ENCODE data around the gene OR2C3. TPM values are rescaled to one million over a fixed set of nuclear protein-coding genes. Genes with fewer than 3 reads are reported as not detected.
"Not testable (repeated sequence)": the region's sequence is repeated elsewhere in the genome, so short reads cannot be mapped to it uniquely, and the experiment has no call there.

OR2C3 gene
- total RNA-seq, 5 donors from 2014 or later (not counting 1 experiment from before 2014, with no cell fraction given) = not detected

DNA sequence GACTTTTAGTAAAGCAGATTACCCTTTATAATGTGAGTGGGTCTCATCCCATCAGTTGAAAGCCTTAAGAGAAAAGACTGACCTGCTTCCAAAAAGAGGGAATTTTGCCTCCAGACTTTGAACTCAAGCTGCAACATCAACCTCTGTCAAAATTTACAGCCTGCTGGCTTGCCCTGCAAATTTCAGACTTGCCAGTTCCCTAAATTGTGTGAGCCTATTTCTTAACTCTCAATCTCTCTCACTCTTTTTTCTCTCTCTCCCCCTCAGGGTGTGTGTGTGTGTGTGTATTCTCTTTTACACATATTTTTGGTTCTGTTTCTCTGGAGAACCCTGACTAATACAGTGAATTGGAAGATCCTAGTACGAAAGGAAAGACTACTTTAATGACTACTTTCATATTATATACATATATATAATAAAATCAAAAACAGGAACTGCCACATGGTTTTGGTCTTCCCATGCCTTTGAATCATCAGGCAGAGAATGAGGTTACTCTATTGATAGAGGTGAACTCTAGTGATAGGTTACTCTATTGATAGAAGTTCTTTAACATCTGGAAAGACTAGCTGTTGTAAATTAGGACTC is 6.4 kb downstream of the OR2C3 start:
- Histone ChIP-seq H3K27me3 (replicated peaks in 1 of 2; ENCODE audit: control insufficient read depth in 2 of 2, extremely low read depth in 1 of 2, insufficient read depth in 2 of 2, low read length in 1 of 2) (no peaks in the 10 kb centered on the region), H3K4me3 (ENCODE audit: control insufficient read depth in 1 of 2, extremely low read depth in 1 of 2, low read length in 1 of 2) (no peak overlapping the region), H3K27ac (ENCODE audit: low read length) (no peak overlapping the region), H3K4me1 (ENCODE audit: control insufficient read depth in 1 of 2, extremely low read depth in 1 of 2, insufficient read depth in 2 of 2, low read length in 2 of 2) (no peaks in the 10 kb centered on the region), H3K9me3 (no peaks in the 10 kb centered on the region), H3K36me3 (ENCODE audit: control insufficient read depth in 2 of 2, extremely low read depth in 1 of 2, insufficient read depth in 1 of 2, low read length in 1 of 2) (no peaks in the 10 kb centered on the region)
- WGBS (ENCODE audit: insufficient coverage) = no CpG with 5 or more reads among the region's 1 CpG
- CTCF ChIA-PET = no interaction called here
- peaks cover 19% of the 10 kb centered on the region in 2 donors for H3K27me3 Mint-ChIP-seq
- no peak for ATAC-seq (replicated peaks in 1 of 4)
- no peaks in the 10 kb centered on the region for H3K9me3 Mint-ChIP-seq
- H3K27ac Mint-ChIP-seq = no peak overlapping the region
- POLR2A ChIA-PET = no interaction called here
- no peaks in the 10 kb centered on the region for H3K36me3 Mint-ChIP-seq
- no peak overlapping the region for H3K4me3 Mint-ChIP-seq
- H3K4me1 Mint-ChIP-seq = no peaks in the 10 kb centered on the region
- DNase-seq = no peak

GRCh38 chr1:247528812-247529474 is 7.3 kb downstream of the OR2C3 start:
- no CpG with 5 or more reads among the region's 2 CpGs for WGBS (ENCODE audit: insufficient coverage)
- H3K9me3 Mint-ChIP-seq = no peaks in the 10 kb centered on the region

DNA sequence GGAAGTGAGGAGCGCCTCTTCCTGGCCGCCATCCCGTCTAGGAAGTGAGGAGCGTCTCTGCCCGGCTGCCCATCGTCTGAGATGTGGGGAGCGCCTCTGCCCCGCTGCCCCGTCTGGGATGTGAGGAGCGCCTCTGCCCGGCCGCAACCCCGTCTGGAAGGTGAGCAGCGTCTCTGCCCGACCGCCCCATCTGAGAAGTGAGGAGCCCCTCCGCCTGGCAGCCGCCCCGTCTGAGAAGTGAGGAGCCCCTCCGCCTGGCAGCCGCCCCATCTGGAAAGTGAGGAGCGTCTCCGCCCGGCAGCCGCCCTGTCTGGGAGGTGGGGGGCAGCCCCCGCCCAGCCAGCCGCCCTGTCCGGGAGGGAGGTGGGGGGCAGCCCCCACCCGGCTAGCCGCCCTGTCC is 14.4 kb downstream of the OR2C3 start:
- H3K9me3 Mint-ChIP-seq; H3K4me1 Mint-ChIP-seq; H3K27ac ChIP-seq (ENCODE audit: low read length); H3K36me3 Mint-ChIP-seq; H3K36me3 ChIP-seq (ENCODE audit: control insufficient read depth in 2 of 2, extremely low read depth in 1 of 2, insufficient read depth in 1 of 2, low read length in 1 of 2); H3K4me3 Mint-ChIP-seq; CTCF ChIA-PET; H3K9me3 ChIP-seq; H3K4me1 ChIP-seq (ENCODE audit: control insufficient read depth in 1 of 2, extremely low read depth in 1 of 2, insufficient read depth in 2 of 2, low read length in 2 of 2); ATAC-seq (replicated peaks in 1 of 4); DNase-seq; H3K4me3 ChIP-seq (ENCODE audit: control insufficient read depth in 1 of 2, extremely low read depth in 1 of 2, low read length in 1 of 2); H3K27ac Mint-ChIP-seq; POLR2A ChIA-PET: not testable (repeated sequence)
- 90% methylated on average over 12 of the region's 30 CpGs for WGBS (ENCODE audit: insufficient coverage)
- peaks cover 11 to 13% of the 10 kb centered on the region in 2 donors for H3K27me3 Mint-ChIP-seq
- peaks cover 0 to 12% of the 10 kb centered on the region in 2 experiments for H3K27me3 ChIP-seq (replicated peaks in 1 of 2; ENCODE audit: control insufficient read depth in 2 of 2, extremely low read depth in 1 of 2, insufficient read depth in 2 of 2, low read length in 1 of 2)

More at GRCh38 chr1:247528812-247529474, 7.3 kb downstream of the OR2C3 start:
- H3K4me3 Mint-ChIP-seq = no peak overlapping the region
- Histone ChIP-seq H3K27me3 (replicated peaks in 1 of 2; ENCODE audit: control insufficient read depth in 2 of 2, extremely low read depth in 1 of 2, insufficient read depth in 2 of 2, low read length in 1 of 2) (no peaks in the 10 kb centered on the region), H3K4me1 (ENCODE audit: control insufficient read depth in 1 of 2, extremely low read depth in 1 of 2, insufficient read depth in 2 of 2, low read length in 2 of 2) (no peaks in the 10 kb centered on the region), H3K9me3 (no peaks in the 10 kb centered on the region), H3K27ac (ENCODE audit: low read length) (no peak overlapping the region), H3K4me3 (ENCODE audit: control insufficient read depth in 1 of 2, extremely low read depth in 1 of 2, low read length in 1 of 2) (no peak overlapping the region), H3K36me3 (ENCODE audit: control insufficient read depth in 2 of 2, extremely low read depth in 1 of 2, insufficient read depth in 1 of 2, low read length in 1 of 2) (no peaks in the 10 kb centered on the region)
- no peak for ATAC-seq (replicated peaks in 1 of 4)
- H3K27me3 Mint-ChIP-seq = peaks cover 22 to 23% of the 10 kb centered on the region in 2 donors
- no peaks in the 10 kb centered on the region for H3K36me3 Mint-ChIP-seq
- CTCF ChIA-PET = no interaction called here
- no peaks in the 10 kb centered on the region for H3K4me1 Mint-ChIP-seq
- POLR2A ChIA-PET = no interaction called here
- no peak for DNase-seq
- H3K27ac Mint-ChIP-seq = no peak overlapping the region

- Histone ChIP-seq H3K27me3 (replicated peaks in 1 of 2; ENCODE audit: control insufficient read depth in 2 of 2, extremely low read depth in 1 of 2, insufficient read depth in 2 of 2, low read length in 1 of 2) (peaks cover 0 to 12% of the 10 kb centered on the region in 2 experiments), H3K4me3 (ENCODE audit: control insufficient read depth in 1 of 2, extremely low read depth in 1 of 2, low read length in 1 of 2) (no peak overlapping the region), H3K27ac (ENCODE audit: low read length) (no peak overlapping the region), H3K36me3 (ENCODE audit: control insufficient read depth in 2 of 2, extremely low read depth in 1 of 2, insufficient read depth in 1 of 2, low read length in 1 of 2) (no peaks in the 10 kb centered on the region), H3K4me1 (ENCODE audit: control insufficient read depth in 1 of 2, extremely low read depth in 1 of 2, insufficient read depth in 2 of 2, low read length in 2 of 2) (no peaks in the 10 kb centered on the region), H3K9me3 (no peaks in the 10 kb centered on the region)
- Mint-ChIP-seq H3K36me3 (no peaks in the 10 kb centered on the region), H3K27ac (no peak overlapping the region), H3K4me1 (no peaks in the 10 kb centered on the region), H3K27me3 (peaks cover 15% of the 10 kb centered on the region in 2 donors), H3K4me3 (no peak overlapping the region), H3K9me3 (peaks cover 0 to 3% (median 0%) of the 10 kb centered on the region in 3 donors)
- DNase-seq (no peak), ATAC-seq (replicated peaks in 1 of 4) (no peak)
- ChIA-PET POLR2A (no interaction called here), CTCF (interaction anchor here (0.6 to 1.0 kb wide), 2 partner anchors 128 kb away, joined by 4 to 5 read pairs; no protein-coding TSS in a partner anchor)
- WGBS (ENCODE audit: insufficient coverage) = 89% methylated on average over 19 of the region's 19 CpGs
These were observed 17.7 kb downstream of the OR2C3 start for GRCh38 chr1:247518613-247518891.

GRCh38 chr1:247517795-247518612 is 18.2 kb downstream of the OR2C3 start:
- H3K27me3 ChIP-seq (replicated peaks in 1 of 2; ENCODE audit: control insufficient read depth in 2 of 2, extremely low read depth in 1 of 2, insufficient read depth in 2 of 2, low read length in 1 of 2) = peaks cover 0 to 12% of the 10 kb centered on the region in 2 experiments
- ATAC-seq (replicated peaks in 1 of 4) (peak in 3 of 4 experiments; percentile 23 to 45 (median 41)), DNase-seq (peak in 4 of 35 experiments; percentile 1 to 25 (median 8))
- no peak overlapping the region for H3K4me3 Mint-ChIP-seq
- H3K27me3 Mint-ChIP-seq = peaks cover 15% of the 10 kb centered on the region in 2 donors
- no peaks in the 10 kb centered on the region for H3K36me3 ChIP-seq (ENCODE audit: control insufficient read depth in 2 of 2, extremely low read depth in 1 of 2, insufficient read depth in 1 of 2, low read length in 1 of 2)
- ChIA-PET POLR2A (no interaction called here), CTCF (no interaction called here)
- no peaks in the 10 kb centered on the region for H3K36me3 Mint-ChIP-seq
- H3K4me1 Mint-ChIP-seq = no peaks in the 10 kb centered on the region
- 61% methylated on average over 63 of the region's 72 CpGs for WGBS (ENCODE audit: insufficient coverage)
- no peak overlapping the region for H3K27ac ChIP-seq (ENCODE audit: low read length)
- no peaks in the 10 kb centered on the region for H3K4me1 ChIP-seq (ENCODE audit: control insufficient read depth in 1 of 2, extremely low read depth in 1 of 2, insufficient read depth in 2 of 2, low read length in 2 of 2)
- no peaks in the 10 kb centered on the region for H3K9me3 ChIP-seq
- peaks cover 0 to 3% (median 0%) of the 10 kb centered on the region in 3 donors for H3K9me3 Mint-ChIP-seq
- H3K4me3 ChIP-seq (ENCODE audit: control insufficient read depth in 1 of 2, extremely low read depth in 1 of 2, low read length in 1 of 2) = peak overlapping the region in 1 of 2 donors; percentile 17
- no peak overlapping the region for H3K27ac Mint-ChIP-seq

- Histone ChIP-seq H3K4me1 (ENCODE audit: control insufficient read depth in 1 of 2, extremely low read depth in 1 of 2, insufficient read depth in 2 of 2, low read length in 2 of 2) (no peaks in the 10 kb centered on the region), H3K27me3 (replicated peaks in 1 of 2; ENCODE audit: control insufficient read depth in 2 of 2, extremely low read depth in 1 of 2, insufficient read depth in 2 of 2, low read length in 1 of 2) (no peaks in the 10 kb centered on the region), H3K27ac (ENCODE audit: low read length) (no peak overlapping the region), H3K9me3 (no peaks in the 10 kb centered on the region), H3K36me3 (ENCODE audit: control insufficient read depth in 2 of 2, extremely low read depth in 1 of 2, insufficient read depth in 1 of 2, low read length in 1 of 2) (no peaks in the 10 kb centered on the region), H3K4me3 (ENCODE audit: control insufficient read depth in 1 of 2, extremely low read depth in 1 of 2, low read length in 1 of 2) (no peak overlapping the region)
- Mint-ChIP-seq H3K36me3 (no peaks in the 10 kb centered on the region), H3K27ac (no peak overlapping the region), H3K9me3 (no peaks in the 10 kb centered on the region), H3K4me1 (no peaks in the 10 kb centered on the region), H3K4me3 (no peak overlapping the region), H3K27me3 (peaks cover 4 to 9% of the 10 kb centered on the region in 2 donors)
- DNase-seq = no peak
- ChIA-PET POLR2A (no interaction called here), CTCF (no interaction called here)
- no peak for ATAC-seq (replicated peaks in 1 of 4)
- 50% methylated on average over 1 of the region's 3 CpGs for WGBS (ENCODE audit: insufficient coverage)
These were observed 29.4 kb downstream of the OR2C3 start for GRCh38 chr1:247506831-247507230.

Data from T-cell (primary cell).